Coronary artery (tissue), 2 donors: ENCODE data around the gene ST8SIA4.

Experiments used
- DNase-seq: peaks from one replicate; pipeline ENCODE4 v3.0.0-alpha.2; 2017; ENCODE audit warnings: low spot score
- H3K27ac ChIP-seq, 2 donors: fragments of 200-600 bp; sonication (generic); one replicate each; pipeline ENCODE4 v1.5.1; 2016 to 2019
- H3K4me3 ChIP-seq: fragments of 200-600 bp; sonication (generic); 2 replicates; pipeline ENCODE4 v1.5.1; 2016; ENCODE audit warnings: mild to moderate bottlenecking, moderate library complexity
- TF ChIP-seq, protein P1 (sequence below): fragments of 200-600 bp; sonication (generic); IDR thresholded peaks from one replicate; pipeline ENCODE4 v1.5.1; 2019; ENCODE audit warnings: antibody characterized with exemption

Gene ST8SIA4

DNA sequence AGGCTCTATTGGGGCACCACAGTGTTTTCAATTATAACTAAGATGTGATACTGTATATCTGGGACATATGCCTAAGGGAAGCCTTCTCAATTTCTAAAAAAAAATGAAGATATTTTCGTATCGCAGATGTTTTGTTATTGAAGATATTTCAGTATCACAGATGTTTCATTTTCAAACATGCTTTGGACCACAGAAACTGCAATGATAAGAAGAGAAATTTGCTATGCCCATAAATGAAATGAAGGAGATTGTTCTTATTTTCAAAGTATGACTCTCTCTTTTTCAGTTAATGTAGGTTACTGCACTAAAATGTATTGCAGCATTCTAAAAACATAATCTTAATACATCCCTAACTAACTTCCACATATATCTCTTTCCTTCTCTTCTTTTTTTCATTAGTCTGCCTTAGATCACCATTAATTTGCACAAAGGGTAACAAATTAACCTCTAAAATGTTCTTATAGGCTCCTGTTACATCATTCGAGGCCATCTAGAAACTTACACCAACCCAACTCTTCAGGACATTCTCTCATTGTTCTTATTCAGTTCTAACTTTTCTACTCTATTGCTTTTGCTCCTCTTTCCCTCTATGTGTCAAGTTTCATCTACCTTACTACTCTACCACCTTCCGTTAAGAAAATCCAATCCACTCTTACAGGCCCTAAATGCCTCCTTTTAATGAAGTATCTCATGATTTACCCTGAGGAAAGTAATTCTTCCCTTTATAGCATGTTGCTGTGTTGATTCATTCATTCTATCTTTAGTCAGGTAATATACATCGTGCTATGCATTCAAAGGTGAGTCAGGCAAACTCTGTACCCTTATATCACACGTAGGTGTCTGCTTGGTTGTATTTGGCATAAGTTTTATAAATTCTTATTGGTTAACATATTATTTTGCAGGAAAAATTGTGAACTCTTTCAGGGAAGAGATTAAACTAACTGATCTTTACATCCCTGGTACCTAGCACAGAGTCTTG, 70.5 kb downstream of the ST8SIA4 start:
- TF ChIP-seq, protein P1, sequence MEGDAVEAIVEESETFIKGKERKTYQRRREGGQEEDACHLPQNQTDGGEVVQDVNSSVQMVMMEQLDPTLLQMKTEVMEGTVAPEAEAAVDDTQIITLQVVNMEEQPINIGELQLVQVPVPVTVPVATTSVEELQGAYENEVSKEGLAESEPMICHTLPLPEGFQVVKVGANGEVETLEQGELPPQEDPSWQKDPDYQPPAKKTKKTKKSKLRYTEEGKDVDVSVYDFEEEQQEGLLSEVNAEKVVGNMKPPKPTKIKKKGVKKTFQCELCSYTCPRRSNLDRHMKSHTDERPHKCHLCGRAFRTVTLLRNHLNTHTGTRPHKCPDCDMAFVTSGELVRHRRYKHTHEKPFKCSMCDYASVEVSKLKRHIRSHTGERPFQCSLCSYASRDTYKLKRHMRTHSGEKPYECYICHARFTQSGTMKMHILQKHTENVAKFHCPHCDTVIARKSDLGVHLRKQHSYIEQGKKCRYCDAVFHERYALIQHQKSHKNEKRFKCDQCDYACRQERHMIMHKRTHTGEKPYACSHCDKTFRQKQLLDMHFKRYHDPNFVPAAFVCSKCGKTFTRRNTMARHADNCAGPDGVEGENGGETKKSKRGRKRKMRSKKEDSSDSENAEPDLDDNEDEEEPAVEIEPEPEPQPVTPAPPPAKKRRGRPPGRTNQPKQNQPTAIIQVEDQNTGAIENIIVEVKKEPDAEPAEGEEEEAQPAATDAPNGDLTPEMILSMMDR = no peak
- Histone ChIP-seq H3K27ac (no peak overlapping the region), H3K4me3 (no peak overlapping the region)
- DNase-seq = no peak

DNA sequence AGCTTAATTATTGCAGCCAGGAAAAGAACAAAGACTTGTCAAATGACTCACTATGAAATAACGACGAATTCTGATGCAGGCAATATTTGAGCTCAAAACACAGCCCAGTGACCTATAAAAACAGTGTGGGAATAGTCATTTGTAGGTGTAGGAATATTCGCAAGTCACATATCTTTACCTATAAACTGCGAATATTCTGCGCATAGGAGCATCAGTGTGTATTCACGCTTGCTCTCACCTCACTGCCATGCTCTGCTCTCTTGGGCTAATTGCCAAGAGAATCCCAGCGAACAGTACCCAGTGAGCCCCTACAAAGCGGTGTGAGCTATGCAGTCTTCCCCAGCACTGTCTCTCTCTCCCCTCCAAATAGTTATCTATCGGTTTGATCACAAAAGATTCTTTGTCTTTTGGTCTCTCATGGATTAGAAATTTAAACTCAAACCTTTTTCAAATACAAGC, 74.2 kb downstream of the ST8SIA4 start:
- no peak for DNase-seq
- TF ChIP-seq, protein P1 = no peak
- Histone ChIP-seq H3K4me3 (no peak overlapping the region), H3K27ac (no peak overlapping the region)

DNA sequence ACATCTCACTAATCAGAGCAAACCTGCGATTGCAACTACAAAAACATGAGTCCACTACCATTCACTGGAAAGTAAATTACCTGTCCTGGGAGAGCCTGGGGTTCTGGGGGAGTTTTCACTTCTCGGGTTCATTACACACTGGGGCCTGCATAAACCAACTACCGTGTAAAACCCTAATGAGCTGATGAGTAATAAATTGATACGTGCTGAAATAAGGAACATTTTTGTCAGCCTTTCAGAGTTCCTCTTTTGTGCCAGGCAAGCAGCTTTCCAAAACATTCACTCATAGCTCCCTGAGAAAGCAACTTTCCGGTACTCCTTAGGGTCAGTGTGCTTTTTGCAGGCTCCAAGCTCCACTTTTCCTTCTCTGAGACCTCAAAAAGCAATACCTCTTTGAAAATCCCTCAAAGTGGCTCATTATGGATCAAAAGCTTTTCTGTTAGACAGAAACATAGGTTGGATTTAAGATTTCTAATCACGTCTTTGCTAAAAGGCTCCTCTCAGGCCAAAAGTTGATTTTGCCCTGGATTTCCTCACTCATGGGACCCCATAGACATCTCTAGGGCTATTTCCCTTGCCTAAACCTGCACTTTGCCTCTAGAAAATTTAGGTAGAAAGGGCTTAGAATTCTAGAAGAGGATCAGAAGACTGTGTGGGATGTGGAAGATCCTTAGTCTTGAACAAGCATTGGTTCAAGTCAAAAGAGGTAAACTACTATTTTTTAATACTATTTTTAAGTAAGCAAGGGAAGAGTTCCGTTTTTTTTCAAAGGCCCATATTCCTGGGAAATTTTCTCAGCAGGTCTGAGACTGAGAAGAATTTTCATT, 74.8 kb downstream of the ST8SIA4 start:
- H3K27ac ChIP-seq = peak overlapping the region in 1 of 2 donors; percentile 53
- DNase-seq = no peak
- no peak overlapping the region for H3K4me3 ChIP-seq

DNA sequence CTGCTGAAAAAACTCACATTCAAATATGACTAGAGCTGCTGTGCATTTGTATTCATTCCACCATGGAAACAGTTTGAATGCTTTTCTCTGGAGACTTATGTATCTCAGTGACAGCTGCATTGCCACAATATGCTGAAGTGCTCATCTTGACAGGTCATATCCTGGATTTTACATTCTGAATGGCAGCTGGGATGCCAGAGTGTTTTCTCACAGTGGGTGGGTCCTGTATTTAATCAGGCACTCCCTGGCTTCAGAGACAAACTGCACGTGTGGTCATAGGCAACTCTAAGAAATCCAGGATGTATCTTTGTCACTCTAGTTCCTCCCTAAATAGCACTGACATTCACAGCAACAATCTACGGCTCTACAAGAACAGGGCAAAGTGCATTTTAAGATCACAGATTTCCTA, 75.6 kb downstream of the ST8SIA4 start:
- TF ChIP-seq, protein P1 = no peak
- no peak for DNase-seq
- Histone ChIP-seq H3K4me3 (no peak overlapping the region), H3K27ac (peak overlapping the region in 1 of 2 donors; percentile 53)

More for the DNA sequence above, 74.8 kb downstream of the ST8SIA4 start:
- TF ChIP-seq, protein P1 = no peak

DNA sequence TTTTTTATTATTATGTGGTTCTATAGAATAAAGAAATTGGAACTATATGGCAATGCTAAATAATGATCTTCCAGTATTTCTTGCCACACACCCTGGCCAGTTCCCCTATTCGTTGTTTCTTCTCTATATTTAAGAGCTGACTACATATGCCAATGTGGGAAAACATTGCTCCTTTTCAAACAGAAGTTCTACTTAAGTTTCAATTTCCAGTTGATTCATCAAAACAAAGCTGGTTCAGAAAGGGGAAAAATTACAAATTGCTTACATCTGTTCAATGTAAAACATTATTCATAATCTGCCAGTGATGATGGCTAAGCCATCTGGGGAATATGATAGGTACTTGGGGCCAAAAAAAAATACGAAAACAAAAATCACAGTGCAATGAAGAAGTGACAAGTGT, 76.9 kb downstream of the ST8SIA4 start:
- Histone ChIP-seq H3K4me3 (no peak overlapping the region), H3K27ac (no peak overlapping the region)
- DNase-seq = no peak
- TF ChIP-seq, protein P1 = no peak

DNA sequence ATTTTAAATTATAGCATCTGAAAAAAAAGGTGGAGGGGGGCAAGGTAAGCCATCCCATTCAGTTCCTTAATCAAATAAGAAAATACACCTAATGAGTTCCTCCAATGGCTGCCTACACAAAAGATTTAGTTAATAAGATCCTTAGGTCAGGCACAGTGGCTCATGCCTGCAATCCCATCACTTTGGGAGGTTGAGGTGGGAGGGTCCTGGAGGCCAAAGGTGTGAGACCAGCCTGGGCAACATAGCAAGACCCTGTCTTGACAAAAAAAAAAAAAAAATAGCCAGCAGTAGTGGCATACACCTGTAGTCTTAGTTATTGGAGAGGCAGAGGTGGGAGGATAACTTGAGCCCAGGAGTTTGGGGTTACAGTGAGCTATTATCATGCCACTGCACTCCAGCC, 78.4 kb downstream of the ST8SIA4 start:
- no peak overlapping the region for H3K4me3 ChIP-seq
- TF ChIP-seq, protein P1 = no peak
- no peak overlapping the region for H3K27ac ChIP-seq
- DNase-seq = no peak
